ENCODE measurements around the gene GAL3ST2.
"Not testable (repeated sequence)": the region's sequence is repeated elsewhere in the genome, so short reads cannot be mapped to it uniquely, and the experiment has no call there.

The GAL3ST2 gene

GRCh38 chr2:241780939-241781569 lies 4.4 kb downstream of the GAL3ST2 start:
- H3K4me3 ChIP-seq (ENCODE audit: low read depth, low read length): no peak overlapping the region
- no peak for TF ChIP-seq CTCF (IDR thresholded peaks at IDR 0.05; ENCODE audit: borderline replicate concordance, insufficient read depth, low read depth, low read length)

- H3K4me3 ChIP-seq (ENCODE audit: low read depth, low read length): not testable (repeated sequence)
These were observed 5.4 kb downstream of the GAL3ST2 start for GRCh38 chr2:241782053-241782452.

GRCh38 chr2:241788135-241788534 lies 11.5 kb downstream of the GAL3ST2 start:
- no peak for TF ChIP-seq CTCF (IDR thresholded peaks at IDR 0.05; ENCODE audit: borderline replicate concordance, insufficient read depth, low read depth, low read length)
- H3K4me3 ChIP-seq (ENCODE audit: low read depth, low read length): no peak overlapping the region

- TF ChIP-seq CTCF (IDR thresholded peaks at IDR 0.05; ENCODE audit: borderline replicate concordance, insufficient read depth, low read depth, low read length): no peak
- no peak overlapping the region for H3K4me3 ChIP-seq (ENCODE audit: low read depth, low read length)
These were observed 11.9 kb downstream of the GAL3ST2 start for GRCh38 chr2:241788572-241788971.

GRCh38 chr2:241791385-241791784 lies 14.8 kb downstream of the GAL3ST2 start:
- not testable (repeated sequence) for H3K4me3 ChIP-seq (ENCODE audit: low read depth, low read length)

- H3K4me3 ChIP-seq (ENCODE audit: low read depth, low read length): no peak overlapping the region
- TF ChIP-seq CTCF (IDR thresholded peaks at IDR 0.05; ENCODE audit: borderline replicate concordance, insufficient read depth, low read depth, low read length): no peak
These were observed 16.8 kb downstream of the GAL3ST2 start for GRCh38 chr2:241793385-241793784.

GRCh38 chr2:241794250-241794823 lies 17.7 kb downstream of the GAL3ST2 start:
- H3K4me3 ChIP-seq (ENCODE audit: low read depth, low read length): no peak overlapping the region
- no peak for TF ChIP-seq CTCF (IDR thresholded peaks at IDR 0.05; ENCODE audit: borderline replicate concordance, insufficient read depth, low read depth, low read length)

GRCh38 chr2:241795021-241795999 lies 18.7 kb downstream of the GAL3ST2 start:
- no peak for TF ChIP-seq CTCF (IDR thresholded peaks at IDR 0.05; ENCODE audit: borderline replicate concordance, insufficient read depth, low read depth, low read length)
- H3K4me3 ChIP-seq (ENCODE audit: low read depth, low read length): no peak overlapping the region
